BJ (cell line): ENCODE measurements around the gene DEFB132. TPM values are rescaled to one million over a fixed set of nuclear protein-coding genes. Genes with fewer than 3 reads are reported as not detected.
A peak's percentile ranks its signal among the peaks of the same experiment; 100 is the strongest.
"Not testable (repeated sequence)": the region's sequence is repeated elsewhere in the genome, so short reads cannot be mapped to it uniquely, and the experiment has no call there.

Experiments used
- CTCF ChIA-PET: fragments of 350-600 bp; formaldehyde crosslinking; extraction: SDS; loops from one replicate; lab custom pipeline; 2021; ENCODE audit warnings: antibody characterized with exemption, inconsistent platforms; lab: Yijun Ruan, JAX
- POLR2A ChIA-PET: fragments of 300-600 bp; sonication (Branson Sonifier 250); formaldehyde crosslinking; extraction: SDS; loops from one replicate; lab custom pipeline; 2021; ENCODE audit warnings: antibody characterized with exemption; lab: Charles Lee
- DNase-seq: peaks from one replicate; pipeline ENCODE4 v3.0.0-alpha.2; 2011; ENCODE audit warnings: low read depth
- H3K27me3 ChIP-seq: 2 replicates; pipeline ENCODE4 v1.6.0; 2011; ENCODE audit warnings: low read length; ENCODE audit not compliant: control insufficient read depth, insufficient read depth
- H3K36me3 ChIP-seq: 2 replicates; pipeline ENCODE4 v1.5.1; 2011; ENCODE audit warnings: low read length; ENCODE audit not compliant: control insufficient read depth, insufficient read depth
- H3K4me3 ChIP-seq: 2 replicates; pipeline ENCODE4 v1.5.1; 2011; ENCODE audit warnings: low read depth, mild to moderate bottlenecking, control low read depth, low read length
- polyA plus RNA-seq: library from polyadenylated mRNA; depleted of rRNA; stranded (reverse); fragments of >200 nt; gene quantifications from 2 replicates; pipeline ENCODE4 v1.2.3, GENCODE V29; 2011
- TF ChIP-seq, protein P1 (sequence below): IDR thresholded peaks from 2 replicates; pipeline ENCODE4 v1.5.1; 2011; ENCODE audit warnings: low read depth, mild to moderate bottlenecking, control low read depth, inconsistent platforms, low read length, moderate library complexity; ENCODE audit not compliant: insufficient read depth

Gene DEFB132
- polyA plus RNA-seq, 1 experiment, result not detected

DNA sequence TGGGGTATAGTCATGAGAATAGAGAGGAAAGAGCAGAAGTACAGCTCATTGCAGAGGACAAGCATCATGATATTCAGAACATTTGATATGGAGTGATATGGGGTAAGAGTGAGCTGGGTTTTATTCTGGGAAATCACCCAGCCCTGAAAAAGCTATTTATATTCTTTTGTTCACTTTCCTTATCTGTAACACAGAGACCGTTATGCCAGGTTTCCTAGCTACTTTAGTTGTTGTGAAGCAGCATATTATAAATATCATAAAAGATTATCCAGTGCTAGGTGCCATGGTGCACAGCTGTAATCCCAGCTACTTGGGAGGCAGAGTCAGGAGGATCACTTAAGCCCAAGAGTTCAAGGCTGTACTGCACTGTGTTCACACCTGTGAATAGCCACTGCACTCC, 40.3 kb upstream of the DEFB132 start:
- ChIA-PET CTCF (interaction anchor here (1.5 kb wide), 1 partner anchor 11 kb away, joined by 4 read pairs; the partner anchor contains the start of gene DEFB129), POLR2A (no interaction called here)
- H3K27me3 ChIP-seq, result peaks cover 5% of the 10 kb centered on the region
- no peak overlapping the region for H3K4me3 ChIP-seq
- DNase-seq, result no peak
- H3K36me3 ChIP-seq, result no peaks in the 10 kb centered on the region
- TF ChIP-seq, protein P1, sequence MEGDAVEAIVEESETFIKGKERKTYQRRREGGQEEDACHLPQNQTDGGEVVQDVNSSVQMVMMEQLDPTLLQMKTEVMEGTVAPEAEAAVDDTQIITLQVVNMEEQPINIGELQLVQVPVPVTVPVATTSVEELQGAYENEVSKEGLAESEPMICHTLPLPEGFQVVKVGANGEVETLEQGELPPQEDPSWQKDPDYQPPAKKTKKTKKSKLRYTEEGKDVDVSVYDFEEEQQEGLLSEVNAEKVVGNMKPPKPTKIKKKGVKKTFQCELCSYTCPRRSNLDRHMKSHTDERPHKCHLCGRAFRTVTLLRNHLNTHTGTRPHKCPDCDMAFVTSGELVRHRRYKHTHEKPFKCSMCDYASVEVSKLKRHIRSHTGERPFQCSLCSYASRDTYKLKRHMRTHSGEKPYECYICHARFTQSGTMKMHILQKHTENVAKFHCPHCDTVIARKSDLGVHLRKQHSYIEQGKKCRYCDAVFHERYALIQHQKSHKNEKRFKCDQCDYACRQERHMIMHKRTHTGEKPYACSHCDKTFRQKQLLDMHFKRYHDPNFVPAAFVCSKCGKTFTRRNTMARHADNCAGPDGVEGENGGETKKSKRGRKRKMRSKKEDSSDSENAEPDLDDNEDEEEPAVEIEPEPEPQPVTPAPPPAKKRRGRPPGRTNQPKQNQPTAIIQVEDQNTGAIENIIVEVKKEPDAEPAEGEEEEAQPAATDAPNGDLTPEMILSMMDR, result no peak

DNA sequence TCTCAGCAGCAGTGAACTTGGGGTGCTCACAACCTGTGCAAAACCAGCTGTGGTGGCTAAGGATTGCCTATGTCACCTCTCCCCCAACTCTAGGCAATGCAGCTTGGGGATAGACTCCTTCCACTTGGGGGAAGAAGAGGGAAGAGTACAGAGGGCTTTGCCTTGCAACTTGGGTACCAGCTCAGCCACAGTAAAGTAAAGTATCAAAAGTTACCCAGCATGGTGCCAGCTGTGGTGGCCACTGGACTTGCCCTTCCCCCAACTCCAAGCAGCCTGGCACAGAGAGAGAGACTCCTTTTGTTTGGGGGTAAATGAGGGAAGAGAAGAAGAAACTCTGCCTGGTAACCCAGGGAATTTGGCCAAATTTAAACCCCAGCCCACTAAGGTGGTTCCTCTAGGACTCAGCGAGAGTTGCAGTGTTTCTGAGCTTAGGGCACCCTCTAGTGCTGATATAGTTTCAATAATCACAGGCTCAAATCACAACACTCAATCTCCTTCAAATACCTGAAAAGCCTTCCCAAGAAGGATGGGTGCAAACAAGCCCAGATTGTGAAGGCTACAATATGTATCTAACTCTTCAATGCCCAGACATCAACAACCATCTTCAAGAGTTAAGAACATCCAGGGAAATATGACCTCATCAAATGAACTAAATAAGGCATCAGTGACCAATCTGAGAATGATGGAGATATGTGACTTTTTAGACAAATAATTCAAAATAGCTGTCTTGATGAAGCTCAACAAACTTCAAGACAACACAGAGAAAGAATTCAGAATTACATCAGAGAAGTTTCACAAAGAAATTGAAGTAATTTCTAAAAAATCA, 38.0 kb upstream of the DEFB132 start:
- ChIA-PET POLR2A (no interaction called here), CTCF (interaction anchor here (0.6 to 1.2 kb wide), 4 partner anchors 8 to 111 kb away, joined by 3 to 5 read pairs (median 3); no protein-coding TSS in a partner anchor)
- no peak for DNase-seq
- TF ChIP-seq, protein P1, result peak; percentile 29; the same call in 1 of the 2 replicates
- Histone ChIP-seq H3K27me3 (peaks cover 5% of the 10 kb centered on the region), H3K36me3 (no peaks in the 10 kb centered on the region), H3K4me3 (no peak overlapping the region)

DNA sequence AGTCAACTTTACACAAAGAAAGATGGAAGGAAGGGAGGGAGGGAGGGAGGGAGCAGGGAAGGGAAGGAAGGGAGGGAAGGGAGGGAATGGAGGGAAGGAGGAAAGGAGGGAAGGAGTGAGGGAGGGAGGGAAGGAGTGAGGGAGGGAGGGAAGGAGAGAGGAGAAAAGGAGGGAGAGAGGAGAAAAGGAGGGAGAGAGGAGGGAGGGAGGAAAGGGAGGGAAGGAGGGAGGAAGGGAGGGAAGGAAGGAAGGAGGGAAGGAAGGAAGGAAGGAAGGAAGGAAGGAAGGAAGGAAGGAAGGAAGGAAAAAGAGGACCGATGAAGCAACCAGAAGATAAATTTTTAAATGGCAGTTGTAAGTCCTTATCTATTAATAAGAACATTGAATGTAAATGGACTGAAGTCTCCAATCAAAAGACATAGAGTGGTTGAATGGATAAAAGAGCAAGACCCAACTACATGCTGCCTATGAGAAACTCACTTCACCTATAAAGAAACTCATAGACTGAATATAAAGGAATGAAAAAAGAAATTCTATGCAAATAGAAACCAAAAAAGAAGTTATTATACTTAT, 36.2 kb upstream of the DEFB132 start:
- ChIA-PET POLR2A (no interaction called here), CTCF (no interaction called here)
- TF ChIP-seq, protein P1, result no peak
- no peak for DNase-seq
- H3K36me3 ChIP-seq, result no peaks in the 10 kb centered on the region
- H3K27me3 ChIP-seq, result peaks cover 4% of the 10 kb centered on the region
- no peak overlapping the region for H3K4me3 ChIP-seq

DNA sequence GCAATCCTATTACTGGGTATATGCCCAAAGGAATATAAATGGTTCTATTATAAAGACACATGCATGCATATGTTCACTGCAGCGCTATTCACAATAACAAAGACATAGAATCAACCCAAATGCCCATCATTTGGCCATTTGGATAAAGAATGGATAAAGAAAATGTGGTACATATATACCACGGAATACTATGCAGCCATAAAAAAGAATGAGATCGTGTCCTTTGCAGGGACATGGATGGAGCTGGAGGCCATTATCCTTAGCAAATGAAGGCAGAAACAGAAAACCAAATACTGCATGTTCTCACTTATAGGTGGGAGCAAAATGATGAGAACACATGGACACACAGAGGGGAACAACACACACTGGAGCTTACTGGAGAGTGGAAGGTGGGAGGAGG, 31.6 kb upstream of the DEFB132 start:
- H3K36me3 ChIP-seq, H3K4me3 ChIP-seq, DNase-seq, POLR2A ChIA-PET, H3K27me3 ChIP-seq: not testable (repeated sequence)
- CTCF ChIA-PET, result interaction anchor here (1.0 to 2.1 kb wide), 2 partner anchors 33 to 105 kb away, joined by 4 read pairs; no protein-coding TSS in a partner anchor

DNA sequence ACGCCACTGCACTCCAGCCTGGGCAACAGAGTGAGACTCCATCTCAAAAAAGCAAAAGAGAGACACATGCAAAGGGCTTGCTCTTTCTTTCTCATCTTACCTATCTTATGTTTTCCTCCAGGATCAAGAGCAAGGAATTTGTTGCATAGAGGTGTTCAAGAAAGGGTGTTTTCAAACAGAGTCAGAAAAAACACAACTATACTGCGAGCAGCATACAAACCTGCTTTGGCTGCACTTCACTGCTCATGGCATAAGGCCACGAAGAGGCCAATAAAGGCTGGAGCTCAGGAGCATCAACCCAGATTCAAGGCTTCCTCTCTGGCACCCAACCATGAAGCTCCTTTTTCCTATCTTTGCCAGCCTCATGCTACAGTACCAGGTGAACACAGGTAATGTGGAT, 30.6 kb upstream of the DEFB132 start, which contains the start of gene DEFB129:
Gene DEFB129, plus strand, starts transcription at position 301 of the 400 bp plus-strand sequence. Its CDS starts 31 bp downstream, at position 332.
- DNase-seq, result no peak
- CTCF ChIA-PET, result interaction anchor here (0.9 to 2.1 kb wide), 3 partner anchors 10 to 32 kb away, joined by 3 to 4 read pairs (median 4); no protein-coding TSS in a partner anchor
- POLR2A ChIA-PET, result no interaction called here
- TF ChIP-seq, protein P1, result no peak
- no peak within 1 kb of the TSS for H3K4me3 ChIP-seq
- H3K36me3 ChIP-seq, result no peaks in the 10 kb centered on the region
- H3K27me3 ChIP-seq, result peaks cover 2% of the 10 kb centered on the region
